ENCODE measurements around the gene PC. TPM values are rescaled to one million over a fixed set of nuclear protein-coding genes. Genes with fewer than 3 reads are reported as not detected.
A peak's percentile ranks its signal among the peaks of the same experiment; 100 is the strongest.
"Not testable (repeated sequence)": the region's sequence is repeated elsewhere in the genome, so short reads cannot be mapped to it uniquely, and the experiment has no call there.

The PC gene
- polyA plus RNA-seq, 4 donors = 15.3 to 56.0 (median 38.6) TPM

DNA sequence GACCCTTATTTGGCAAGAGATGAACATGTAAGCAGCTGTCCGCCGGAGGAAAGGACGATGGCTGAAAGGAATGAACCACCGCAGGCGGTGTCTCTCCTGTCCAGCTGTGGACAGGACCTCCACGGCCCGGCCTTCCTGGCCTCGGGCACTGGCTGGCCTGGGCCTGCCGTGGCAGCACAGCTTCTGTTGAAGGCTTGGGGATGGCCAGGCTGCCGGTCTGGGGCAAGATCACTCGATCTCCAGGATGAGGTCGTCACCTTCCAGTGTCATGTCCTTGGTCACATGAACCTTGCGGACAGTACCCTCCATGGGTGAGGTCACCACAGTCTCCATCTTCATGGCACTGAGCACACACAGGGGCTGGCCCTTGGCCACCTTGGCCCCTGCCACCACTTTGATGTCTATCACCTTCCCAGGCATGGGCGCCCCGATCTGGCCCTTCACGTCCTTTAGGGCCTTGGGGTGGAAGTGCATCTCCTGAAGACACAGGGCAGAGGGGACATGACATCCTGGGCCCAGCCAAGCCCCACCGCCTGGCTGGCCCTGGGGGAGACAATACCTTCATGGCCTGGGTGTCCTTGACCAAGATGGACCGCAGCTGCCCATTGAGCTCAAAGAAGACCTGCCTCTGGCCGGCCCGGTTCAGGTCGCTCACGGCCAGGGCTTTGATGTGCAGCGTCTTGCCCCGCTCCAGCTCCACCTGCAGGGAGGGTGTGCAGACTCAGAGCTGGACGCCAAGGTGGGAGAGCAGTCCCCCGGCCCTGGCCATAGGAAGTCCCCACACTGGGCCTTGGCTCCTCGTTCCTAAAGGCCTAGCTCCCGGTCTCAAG lies 109.3 kb downstream of the PC start:
- DNase-seq (ENCODE audit: low read depth in 4 of 4, low spot score in 3 of 4) = no peak

- DNase-seq (ENCODE audit: low read depth in 4 of 4, low spot score in 3 of 4) = no peak
Observed at GRCh38 chr11:66847461-66848232, 110.5 kb downstream of the PC start.

DNA sequence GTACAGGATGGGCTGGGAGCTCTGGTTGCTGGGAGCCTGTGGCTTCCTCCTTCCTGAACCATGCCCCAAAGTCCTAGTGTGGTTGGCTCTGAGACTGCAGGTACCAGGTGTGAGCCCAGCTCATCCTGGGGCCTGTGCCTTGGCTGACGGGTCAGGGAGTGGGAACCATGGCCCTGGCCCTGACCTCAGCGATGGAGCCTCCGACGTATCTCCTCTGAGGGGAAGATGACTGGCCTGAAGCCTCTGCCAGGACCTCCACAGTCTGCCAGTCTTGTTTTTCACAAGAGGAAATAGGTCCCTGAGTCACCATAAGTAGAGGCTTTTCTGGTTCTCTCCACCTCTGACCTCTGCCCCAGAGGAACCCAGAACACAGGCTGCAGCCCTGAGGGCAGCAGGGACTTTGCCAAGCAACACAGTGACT lies 111.5 kb downstream of the PC start:
- no peak for DNase-seq (ENCODE audit: low read depth in 4 of 4, low spot score in 3 of 4)

DNA sequence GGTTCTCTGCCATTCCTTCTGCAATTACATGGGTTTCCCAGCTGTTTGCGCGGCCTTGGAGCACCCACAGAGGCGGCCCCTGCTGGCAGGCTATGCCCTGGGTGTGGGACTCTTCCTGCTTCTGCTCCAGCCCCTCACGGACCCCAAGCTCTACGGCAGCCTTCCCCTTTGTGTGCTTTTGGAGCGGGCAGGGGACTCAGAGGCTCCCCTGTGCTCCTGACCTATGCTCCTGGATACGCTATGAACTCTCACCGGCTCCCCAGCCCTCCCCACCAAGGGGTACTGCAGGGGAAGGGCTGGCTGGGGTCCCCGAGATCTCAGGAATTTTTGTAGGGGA lies 112.3 kb downstream of the PC start:
- DNase-seq (ENCODE audit: low read depth in 4 of 4, low spot score in 3 of 4) = no peak

- DNase-seq (ENCODE audit: low read depth in 4 of 4, low spot score in 3 of 4) = no peak
Observed at GRCh38 chr11:66845143-66845875, 112.9 kb downstream of the PC start.

GRCh38 chr11:66844496-66845142 lies 113.6 kb downstream of the PC start:
- DNase-seq (ENCODE audit: low read depth in 4 of 4, low spot score in 3 of 4) = no peak

DNA sequence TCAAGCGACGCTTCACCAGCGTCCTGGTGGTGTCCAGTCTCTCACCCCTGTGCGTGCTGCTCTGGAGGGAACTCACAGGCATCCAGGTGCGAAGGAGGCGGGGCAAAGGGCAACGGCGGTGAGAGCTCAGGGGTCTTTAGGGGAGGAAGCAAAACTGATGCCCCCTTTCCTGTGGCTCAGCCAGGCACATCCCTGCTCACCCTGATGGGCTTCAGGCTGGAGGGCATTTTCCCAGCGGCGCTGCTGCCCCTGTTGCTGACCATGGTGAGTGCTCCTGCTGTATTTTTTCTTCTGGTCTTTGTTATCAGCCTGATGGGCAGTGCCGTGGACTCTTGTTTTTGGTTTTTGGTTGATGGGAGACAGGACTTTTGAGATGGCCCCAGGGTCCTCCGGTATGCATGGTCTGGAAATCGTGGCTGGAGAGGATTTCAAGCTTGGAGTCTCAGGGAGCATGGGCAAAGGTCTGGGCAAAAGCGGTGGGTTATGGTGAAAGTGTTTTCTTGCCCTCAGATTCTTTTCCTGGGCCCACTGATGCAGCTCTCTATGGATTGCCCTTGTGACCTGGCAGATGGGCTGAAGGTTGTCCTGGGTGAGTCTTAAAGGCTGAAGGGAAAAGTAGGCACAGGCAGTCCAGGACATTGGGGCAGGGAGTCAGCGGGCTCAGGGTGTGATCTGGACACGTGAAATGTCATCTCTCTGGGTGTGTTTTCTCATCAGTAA lies 114.2 kb downstream of the PC start:
- peak in 1 of 4 donors; percentile 20 for DNase-seq (ENCODE audit: low read depth in 4 of 4, low spot score in 3 of 4)

- peak in 3 of 4 donors; percentile 77 to 81 (median 79) for DNase-seq (ENCODE audit: low read depth in 4 of 4, low spot score in 3 of 4)
Observed at GRCh38 chr11:66842896-66843775, 115.0 kb downstream of the PC start, which contains the start of gene RCE1. Gene RCE1 (plus strand): TSS chr11:66843441. CDS start chr11:66843456, 15 bp downstream.

- DNase-seq (ENCODE audit: low read depth in 4 of 4, low spot score in 3 of 4) = no peak
Observed at GRCh38 chr11:66842501-66842895, 115.7 kb downstream of the PC start.

DNA sequence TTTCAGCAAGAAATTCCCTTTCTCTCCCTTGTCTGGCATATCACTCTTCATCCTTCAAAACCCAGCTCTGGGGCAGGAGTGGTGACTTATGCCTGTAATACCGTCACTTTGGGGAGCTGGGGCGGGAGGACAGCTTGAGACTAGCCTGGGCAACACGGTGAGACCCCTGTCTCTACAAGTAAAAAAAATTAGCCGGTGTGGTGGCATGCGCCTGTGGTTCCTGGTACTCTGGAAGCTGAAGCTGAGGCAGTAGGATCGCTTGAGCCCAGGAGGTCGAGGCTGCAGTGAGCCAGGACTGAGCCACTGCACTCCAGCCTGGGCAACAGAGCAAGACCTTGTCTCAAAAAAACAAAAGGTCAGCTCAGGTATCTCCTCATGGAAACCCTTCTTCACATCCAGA lies 116.3 kb downstream of the PC start:
- DNase-seq (ENCODE audit: low read depth in 4 of 4, low spot score in 3 of 4) = no peak

GRCh38 chr11:66840317-66841091 lies 117.7 kb downstream of the PC start:
- no peak for DNase-seq (ENCODE audit: low read depth in 4 of 4, low spot score in 3 of 4)

DNA sequence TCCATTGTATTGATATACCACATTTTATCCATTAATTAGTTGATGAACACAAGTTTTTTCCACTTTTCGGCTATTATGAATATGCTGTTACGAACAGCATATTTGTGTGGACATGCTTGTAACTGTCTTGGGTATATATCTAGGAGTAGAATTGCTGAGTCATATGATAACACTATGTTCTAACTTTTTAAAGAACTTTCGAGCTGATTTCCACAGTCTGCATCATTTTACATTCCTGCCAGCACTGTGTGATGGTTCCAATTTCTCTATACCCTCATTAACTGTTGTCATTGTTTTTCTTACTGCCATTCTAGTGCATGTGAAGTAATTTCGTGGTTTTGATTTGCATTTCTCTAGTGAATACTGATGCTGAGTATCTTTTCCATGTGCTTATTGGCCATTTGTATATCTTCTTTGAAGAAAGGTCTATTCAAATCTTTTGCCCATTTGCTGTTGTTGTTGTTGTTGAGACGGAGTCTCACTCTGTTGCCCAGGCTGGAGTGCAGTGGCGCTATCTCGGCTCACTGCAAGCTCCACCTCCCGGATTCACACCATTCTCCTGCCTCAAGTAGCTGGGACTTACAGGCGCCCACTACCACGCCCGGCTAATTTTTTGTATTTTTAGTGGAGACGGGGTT lies 122.3 kb downstream of the PC start:
- no peak for DNase-seq (ENCODE audit: low read depth in 4 of 4, low spot score in 3 of 4)

DNA sequence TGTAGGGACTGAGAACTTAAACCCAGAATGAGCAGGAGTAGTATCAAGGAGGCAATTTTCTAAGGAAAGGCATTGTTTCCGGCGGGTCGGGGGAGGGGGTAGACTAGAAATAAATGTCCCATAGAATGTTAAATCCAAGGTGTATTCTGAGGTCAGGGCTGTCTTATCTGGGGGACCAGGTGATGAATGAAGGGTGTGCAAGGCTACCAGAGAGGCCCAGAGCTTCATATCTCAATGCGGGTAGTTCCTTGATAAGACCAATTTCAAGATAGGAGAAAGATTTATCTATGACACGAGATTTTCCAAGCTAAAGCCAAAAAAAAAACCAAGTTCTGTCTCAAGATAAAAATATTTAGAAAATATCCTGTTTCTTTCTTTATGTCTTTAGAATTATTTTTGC lies 123.2 kb downstream of the PC start:
- DNase-seq (ENCODE audit: low read depth in 4 of 4, low spot score in 3 of 4) = no peak

DNA sequence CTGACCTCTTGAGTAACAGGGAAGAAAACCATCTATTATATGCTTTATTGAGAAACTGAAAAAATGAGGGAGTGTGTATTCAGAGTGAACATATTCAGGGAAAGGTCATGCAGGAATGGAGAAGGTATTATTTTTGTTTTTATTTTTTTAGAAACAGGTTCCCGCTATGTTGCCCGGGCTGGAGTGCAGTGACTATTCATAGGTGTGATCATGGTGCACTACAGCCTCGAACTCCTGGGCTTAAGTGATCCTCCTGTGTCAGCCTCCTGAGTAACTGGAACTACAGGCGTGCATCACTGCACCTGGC lies 123.7 kb downstream of the PC start:
- DNase-seq (ENCODE audit: low read depth in 4 of 4, low spot score in 3 of 4) = no peak

DNA sequence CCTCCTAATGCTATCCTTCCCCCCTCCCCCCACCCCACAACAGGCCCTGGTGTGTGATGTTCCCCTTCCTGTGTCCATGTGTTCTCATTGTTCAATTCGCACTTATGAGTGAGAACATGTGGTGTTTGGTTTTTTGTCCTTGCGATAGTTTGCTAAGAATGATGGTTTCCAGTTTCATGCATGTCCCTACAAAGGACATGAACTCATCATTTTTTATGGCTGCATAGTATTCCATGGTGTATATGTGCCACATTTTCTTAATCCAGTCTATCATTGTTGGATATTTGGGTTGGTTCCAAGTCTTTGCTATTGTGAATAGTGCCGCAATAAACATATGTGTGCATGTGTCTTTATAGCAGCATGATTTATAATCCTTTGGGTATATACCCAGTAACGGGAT lies 133.6 kb downstream of the PC start:
- not testable (repeated sequence) for DNase-seq (ENCODE audit: low read depth in 4 of 4, low spot score in 3 of 4)

DNA sequence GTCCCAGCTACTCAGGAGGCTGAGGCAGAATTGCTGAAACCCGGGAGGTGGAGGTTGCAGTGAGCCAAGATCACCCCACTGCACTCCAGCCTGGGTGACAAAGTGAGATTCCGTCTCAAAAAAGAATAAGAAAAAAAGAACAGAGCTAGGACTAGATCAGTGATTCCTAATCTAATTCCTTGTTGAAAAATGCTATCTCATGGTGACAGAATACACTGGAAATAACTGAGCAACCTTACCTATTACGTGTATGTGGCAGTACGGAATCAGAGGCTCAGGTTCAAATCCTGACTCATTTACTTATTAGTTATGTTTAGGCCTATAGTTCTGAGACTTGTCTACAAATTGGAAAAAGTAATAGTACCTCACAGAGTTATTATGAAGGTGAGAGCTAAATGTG lies 134.5 kb downstream of the PC start:
- no peak for DNase-seq (ENCODE audit: low read depth in 4 of 4, low spot score in 3 of 4)

DNA sequence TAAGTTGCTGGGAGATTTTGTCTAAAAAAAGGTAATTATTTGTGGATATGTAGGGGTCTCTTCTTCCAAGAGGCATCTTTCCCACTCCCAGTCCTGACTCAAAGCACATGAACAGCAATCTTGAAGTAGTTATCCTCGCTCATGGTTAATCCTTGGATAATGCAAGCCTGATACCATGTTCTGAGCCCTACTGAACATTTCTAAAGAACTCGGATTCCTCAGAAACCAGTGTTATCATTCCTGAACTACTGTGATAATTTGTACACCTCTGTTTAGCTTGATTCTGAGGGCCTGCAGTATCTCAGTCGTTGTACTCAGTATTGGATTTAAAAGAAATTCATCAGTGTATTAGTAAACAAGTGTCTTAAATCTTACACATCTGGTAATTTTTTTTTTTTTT lies 137.3 kb downstream of the PC start:
- no peak for DNase-seq (ENCODE audit: low read depth in 4 of 4, low spot score in 3 of 4)

DNA sequence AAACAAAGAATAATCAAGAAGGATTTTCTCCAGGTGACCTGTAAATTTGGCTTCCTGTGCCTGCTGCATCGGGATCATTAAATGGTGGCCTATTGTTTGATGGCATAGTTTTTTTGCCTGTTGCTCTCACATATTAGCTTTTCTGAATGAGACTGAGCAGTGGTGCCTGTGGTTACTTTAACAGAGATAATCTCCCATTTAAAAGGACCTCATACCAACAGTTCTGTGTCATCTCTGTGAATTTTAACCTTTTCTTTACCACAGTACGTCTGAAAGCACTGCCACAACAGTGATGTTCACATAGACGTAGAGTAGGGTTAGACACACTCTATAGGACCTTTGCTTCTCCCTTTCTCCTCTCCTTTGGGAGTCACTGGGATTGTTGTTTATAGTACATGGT lies 137.8 kb downstream of the PC start:
- no peak for DNase-seq (ENCODE audit: low read depth in 4 of 4, low spot score in 3 of 4)

Data from left renal pelvis (tissue), 4 donors.